Tibial artery (tissue), 4 donors: ENCODE measurements around the gene MON1A.

Experiments
- DNase-seq, 2 donors: peaks; one replicate each; pipeline ENCODE4 v3.0.0-alpha.2; 2019
- H3K27ac ChIP-seq, 2 donors: fragments of 200-600 bp; sonication (generic) in 1 of 2; 1 replicate in 1 of 2; 2 replicates in 1 of 2; pipeline ENCODE4 v1.5.1; 2018 to 2019; ENCODE audit warnings: mild to moderate bottlenecking in 1 of 2
- H3K27me3 ChIP-seq, 2 donors: fragments of 200-600 bp; sonication (generic) in 1 of 2; one replicate each; pipeline versions ENCODE4 v1.5.1 to v1.6.0; 2016 to 2019
- H3K36me3 ChIP-seq, 3 donors: fragments of 200-600 bp; sonication (generic) in 2 of 3; one replicate each; pipeline ENCODE4 v1.5.1; 2016 to 2019; ENCODE audit warnings: mild to moderate bottlenecking in 2 of 3
- H3K4me1 ChIP-seq, 4 donors: fragments of 200-600 bp; sonication (generic) in 2 of 4; 1 replicate in 3 of 4; 2 replicates in 1 of 4; pipeline ENCODE4 v1.5.1; 2016 to 2019
- H3K4me3 ChIP-seq, 2 donors: fragments of 200-600 bp; sonication (generic) in 1 of 2; 1 replicate in 1 of 2; 2 replicates in 1 of 2; pipeline ENCODE4 v1.5.1; 2018 to 2019; ENCODE audit warnings: mild to moderate bottlenecking in 2 of 2
- H3K9me3 ChIP-seq, 3 donors: fragments of 200-600 bp; sonication (generic) in 1 of 3; one replicate each; pipeline ENCODE4 v1.5.1; 2016 to 2019
- intact Hi-C: fragments of 100-400 bp; cut with DNase I; formaldehyde crosslinking; loops from one replicate; pipeline ENCODE4 v1.15.0; 2023; ENCODE audit warnings: low total_unique reads
- TF ChIP-seq, protein P1 (sequence below), 2 experiments: fragments of 200-600 bp in 1 of 2; fragments of 450-650 bp in 1 of 2; IDR thresholded peaks; one replicate each; pipeline ENCODE4 v1.5.1; 2017 to 2019; ENCODE audit warnings: antibody characterized with exemption in 2 of 2, mild to moderate bottlenecking in 1 of 2, moderate library complexity in 1 of 2

MON1A gene

DNA sequence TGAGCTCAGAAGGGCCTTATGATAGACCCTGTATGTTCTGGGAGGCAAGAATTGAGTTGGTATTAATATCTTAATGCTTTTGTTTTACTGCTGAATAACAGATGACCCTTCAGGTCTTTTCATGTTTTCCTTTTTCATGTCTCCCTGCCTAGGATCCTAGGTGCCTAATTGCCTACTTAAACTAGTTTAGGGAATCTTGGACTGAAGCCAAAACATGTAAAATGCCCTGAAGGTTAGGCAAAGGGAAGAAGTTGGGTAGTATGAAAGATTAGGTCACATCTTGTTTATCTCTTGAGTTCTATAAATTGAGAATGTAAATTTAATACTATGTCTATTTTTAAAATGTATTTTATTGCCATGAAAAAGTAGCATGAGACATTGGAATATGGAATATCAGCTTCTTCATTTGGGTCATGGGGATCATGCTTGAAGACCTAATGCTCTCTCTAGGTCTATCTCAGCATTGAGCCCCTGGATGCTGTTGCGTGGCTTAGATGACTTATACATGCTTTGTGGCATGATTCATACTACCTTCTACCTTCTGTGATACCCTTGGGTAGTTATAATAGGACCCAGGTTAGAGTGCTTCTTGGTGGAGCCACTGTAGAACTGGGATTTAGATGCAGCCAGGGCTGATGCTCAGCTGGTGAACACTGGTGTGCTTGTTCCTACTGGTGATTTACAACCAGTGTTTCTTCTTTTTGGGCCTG is 36.8 kb upstream of the MON1A start:
- Histone ChIP-seq H3K27ac (peak overlapping the region in 1 of 2 donors; percentile 66), H3K36me3 (peaks cover 4 to 17% (median 8%) of the 10 kb centered on the region in 3 donors), H3K9me3 (no peaks in the 10 kb centered on the region), H3K27me3 (no peaks in the 10 kb centered on the region), H3K4me3 (no peak overlapping the region), H3K4me1 (peaks cover 0 to 43% (median 17%) of the 10 kb centered on the region in 4 donors)
- TF ChIP-seq, protein P1, sequence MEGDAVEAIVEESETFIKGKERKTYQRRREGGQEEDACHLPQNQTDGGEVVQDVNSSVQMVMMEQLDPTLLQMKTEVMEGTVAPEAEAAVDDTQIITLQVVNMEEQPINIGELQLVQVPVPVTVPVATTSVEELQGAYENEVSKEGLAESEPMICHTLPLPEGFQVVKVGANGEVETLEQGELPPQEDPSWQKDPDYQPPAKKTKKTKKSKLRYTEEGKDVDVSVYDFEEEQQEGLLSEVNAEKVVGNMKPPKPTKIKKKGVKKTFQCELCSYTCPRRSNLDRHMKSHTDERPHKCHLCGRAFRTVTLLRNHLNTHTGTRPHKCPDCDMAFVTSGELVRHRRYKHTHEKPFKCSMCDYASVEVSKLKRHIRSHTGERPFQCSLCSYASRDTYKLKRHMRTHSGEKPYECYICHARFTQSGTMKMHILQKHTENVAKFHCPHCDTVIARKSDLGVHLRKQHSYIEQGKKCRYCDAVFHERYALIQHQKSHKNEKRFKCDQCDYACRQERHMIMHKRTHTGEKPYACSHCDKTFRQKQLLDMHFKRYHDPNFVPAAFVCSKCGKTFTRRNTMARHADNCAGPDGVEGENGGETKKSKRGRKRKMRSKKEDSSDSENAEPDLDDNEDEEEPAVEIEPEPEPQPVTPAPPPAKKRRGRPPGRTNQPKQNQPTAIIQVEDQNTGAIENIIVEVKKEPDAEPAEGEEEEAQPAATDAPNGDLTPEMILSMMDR (IDR thresholded peaks at IDR 0.05), result no peak
- no peak for DNase-seq
- intact Hi-C loops, result no loop called here

DNA sequence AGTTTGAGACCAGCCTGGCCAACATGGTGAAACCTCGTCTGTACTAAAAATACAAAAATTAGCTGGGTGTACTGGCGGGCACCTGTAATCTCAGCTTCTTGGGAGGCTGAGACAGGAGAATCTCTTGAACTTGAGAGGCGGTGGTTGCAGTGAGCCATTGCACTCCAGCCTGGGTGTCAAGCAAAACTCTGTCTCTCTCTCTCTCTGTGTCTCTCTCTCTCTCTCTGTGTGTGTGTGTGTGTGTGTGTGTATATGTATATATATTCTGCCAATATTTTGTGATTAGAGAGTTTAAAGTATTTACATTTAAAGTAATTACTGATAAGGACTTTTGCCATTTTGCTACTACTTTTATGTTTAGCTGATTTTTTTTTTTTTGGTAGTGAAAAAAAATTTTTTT is 26.0 kb upstream of the MON1A start:
- no peaks in the 10 kb centered on the region for H3K9me3 ChIP-seq
- intact Hi-C loops, result no loop called here
- DNase-seq, result no peak
- no peaks in the 10 kb centered on the region for H3K27me3 ChIP-seq
- H3K4me3 ChIP-seq, result no peak overlapping the region
- no peaks in the 10 kb centered on the region for H3K36me3 ChIP-seq
- H3K4me1 ChIP-seq, result peaks cover 0 to 25% (median 4%) of the 10 kb centered on the region in 4 donors
- TF ChIP-seq, protein P1 (IDR thresholded peaks at IDR 0.05), result no peak
- no peak overlapping the region for H3K27ac ChIP-seq

DNA sequence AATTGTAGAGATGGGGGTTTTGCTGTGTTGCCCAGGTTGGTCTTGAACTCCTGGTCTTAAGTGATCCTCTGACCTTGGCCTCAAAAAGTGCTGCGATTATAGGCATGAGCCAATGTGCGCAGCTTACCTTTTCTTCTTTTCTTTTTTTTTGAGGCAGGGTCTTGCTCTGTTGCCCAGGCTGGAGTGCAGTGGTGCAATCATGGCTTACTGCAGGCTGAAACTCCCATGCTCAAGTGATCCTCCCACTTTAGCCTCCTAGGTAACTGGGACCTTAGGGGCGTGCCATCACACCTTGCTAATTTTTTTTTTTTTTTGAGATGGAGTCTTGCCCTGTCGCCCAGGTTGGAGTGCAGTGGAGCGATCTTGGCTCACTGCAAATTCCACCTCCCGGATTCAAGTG is 23.3 kb upstream of the MON1A start:
- H3K4me3 ChIP-seq, result no peak overlapping the region
- intact Hi-C loops, result no loop called here
- H3K27ac ChIP-seq, result no peak overlapping the region
- no peaks in the 10 kb centered on the region for H3K36me3 ChIP-seq
- no peaks in the 10 kb centered on the region for H3K27me3 ChIP-seq
- no peak for DNase-seq
- TF ChIP-seq, protein P1 (IDR thresholded peaks at IDR 0.05), result no peak
- no peaks in the 10 kb centered on the region for H3K9me3 ChIP-seq
- peaks cover 0 to 39% (median 8%) of the 10 kb centered on the region in 4 donors for H3K4me1 ChIP-seq

DNA sequence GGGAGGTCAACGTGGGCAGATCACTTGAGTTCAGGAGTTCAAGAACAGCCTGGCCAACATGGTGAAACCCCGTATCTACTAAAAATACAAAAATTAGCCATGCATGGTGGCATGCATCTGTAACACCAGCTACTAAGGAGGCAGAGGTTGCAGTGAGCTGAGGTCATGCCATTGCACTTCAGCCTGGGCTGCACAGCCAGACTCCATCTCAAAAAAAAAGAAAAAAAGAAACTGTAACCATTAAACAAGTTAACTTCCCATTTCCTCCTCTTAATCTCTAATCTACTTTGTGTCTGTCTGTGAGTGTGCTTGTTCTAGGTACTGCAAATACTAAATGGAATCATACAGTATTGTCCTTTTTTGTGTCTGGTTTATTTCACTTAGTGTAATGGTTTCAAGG is 13.0 kb upstream of the MON1A start:
- no peaks in the 10 kb centered on the region for H3K9me3 ChIP-seq
- H3K27ac ChIP-seq, result no peak overlapping the region
- intact Hi-C loops, result no loop called here
- no peaks in the 10 kb centered on the region for H3K27me3 ChIP-seq
- no peak for DNase-seq
- no peak overlapping the region for H3K4me3 ChIP-seq
- TF ChIP-seq, protein P1 (IDR thresholded peaks at IDR 0.05), result no peak
- peaks cover 0 to 28% (median 16%) of the 10 kb centered on the region in 4 donors for H3K4me1 ChIP-seq
- peaks cover 0 to 7% (median 0%) of the 10 kb centered on the region in 3 donors for H3K36me3 ChIP-seq

DNA sequence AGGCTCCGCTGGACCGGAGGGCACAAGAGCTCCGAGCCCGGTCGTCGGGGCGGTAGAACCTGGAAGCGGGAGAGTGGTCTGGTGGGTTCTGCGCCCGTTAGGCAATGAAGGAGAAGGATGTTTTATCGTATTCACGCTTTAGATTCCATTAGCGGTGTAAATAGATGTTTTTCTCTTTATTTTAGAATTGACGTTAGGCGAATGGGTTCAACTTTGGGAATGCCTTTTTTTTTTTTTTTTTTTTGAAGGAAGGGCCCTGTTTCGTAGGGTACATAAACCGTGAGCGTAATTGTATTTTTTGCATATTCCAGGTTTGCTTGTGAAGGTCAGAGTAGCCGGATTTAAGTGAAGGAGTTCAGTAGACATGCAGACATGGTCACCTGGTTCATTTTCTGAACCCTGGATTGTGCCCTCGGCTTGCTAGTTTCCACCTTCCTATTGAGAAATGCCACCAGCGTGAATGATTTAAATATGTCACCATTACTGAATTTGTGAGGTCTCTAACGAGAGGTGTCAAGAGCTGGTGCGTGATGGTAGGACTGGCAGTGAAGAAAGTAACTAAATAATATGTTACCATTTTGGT is 11.1 kb upstream of the MON1A start:
- H3K27ac ChIP-seq, result peak overlapping the region; percentile 91 to 94
- intact Hi-C loops, result no loop called here
- no peaks in the 10 kb centered on the region for H3K9me3 ChIP-seq

More for the DNA sequence above, 11.1 kb upstream of the MON1A start:
- peaks cover 0 to 23% (median 13%) of the 10 kb centered on the region in 4 donors for H3K4me1 ChIP-seq
- TF ChIP-seq, protein P1 (IDR thresholded peaks at IDR 0.05), result no peak
- no peaks in the 10 kb centered on the region for H3K36me3 ChIP-seq
- peak overlapping the region; percentile 70 to 85 for H3K4me3 ChIP-seq
- H3K27me3 ChIP-seq, result no peaks in the 10 kb centered on the region
- DNase-seq, result no peak
